Heart left ventricle (tissue), 16 donors: ENCODE measurements around the gene IGHMBP2. TPM values are rescaled to one million over a fixed set of nuclear protein-coding genes. Genes with fewer than 3 reads are reported as not detected.

Experiments used
- ATAC-seq, 4 donors: fragments of 200-7000 bp; cut with Tn5 transposase; one replicate each; pipeline ENCODE4 v1.9.1; 2020 to 2022; ENCODE audit warnings: moderate library complexity in 4 of 4, mild to moderate bottlenecking in 3 of 4, moderate number of reproducible peaks in 1 of 4
- DNase-seq, 5 donors: peaks; one replicate each; pipeline ENCODE4 v3.0.0-alpha.2; 2020
- H3K27ac ChIP-seq, 12 donors: fragments of 200-600 bp; sonication (generic) in 4 of 12; one replicate each; pipeline versions ENCODE4 v1.5.0 to v1.8.0; 2016 to 2022; ENCODE audit warnings: mild to moderate bottlenecking in 2 of 12
- H3K27me3 ChIP-seq, 9 donors: fragments of 200-600 bp; sonication (generic) in 2 of 9; one replicate each; pipeline versions ENCODE4 v1.5.1 to v1.8.0; 2016 to 2022; ENCODE audit warnings: mild to moderate bottlenecking in 3 of 9
- H3K36me3 ChIP-seq, 9 donors: fragments of 200-600 bp; sonication (generic) in 2 of 9; one replicate each; pipeline versions ENCODE4 v1.5.0 to v1.8.0; 2018 to 2022; ENCODE audit warnings: mild to moderate bottlenecking in 2 of 9
- H3K4me1 ChIP-seq, 12 donors: fragments of 200-600 bp; sonication (generic) in 4 of 12; one replicate each; pipeline versions ENCODE4 v1.5.0 to v1.8.0; 2016 to 2022; ENCODE audit warnings: mild to moderate bottlenecking in 3 of 12
- H3K4me3 ChIP-seq, 12 donors: fragments of 200-600 bp; sonication (generic) in 4 of 12; one replicate each; pipeline versions ENCODE4 v1.5.0 to v1.8.0; 2017 to 2022; ENCODE audit warnings: mild to moderate bottlenecking in 9 of 12, moderate library complexity in 4 of 12
- H3K9me3 ChIP-seq, 12 donors: fragments of 200-600 bp; sonication (generic) in 4 of 12; one replicate each; pipeline versions ENCODE4 v1.5.0 to v1.8.0; 2016 to 2022; ENCODE audit warnings: mild to moderate bottlenecking in 1 of 12
- CTCF ChIP-seq, 12 donors: fragments of 200-600 bp; sonication (generic) in 4 of 12; IDR thresholded peaks; one replicate each; pipeline versions ENCODE4 v1.5.0 to v1.8.0; 2018 to 2022; ENCODE audit warnings: antibody characterized with exemption in 12 of 12, mild to moderate bottlenecking in 5 of 12
- POLR2A ChIP-seq, 2 donors: fragments of 450-650 bp; IDR thresholded peaks; one replicate each; pipeline ENCODE4 v1.6.1; 2017; ENCODE audit warnings: antibody characterized with exemption in 2 of 2, mild to moderate bottlenecking in 2 of 2, moderate library complexity in 2 of 2
- WGBS, 4 donors: extraction: QIAGEN DNeasy Blood & Tissue Kit in 2 of 4; methylation state at CpG; one replicate each; pipeline versions ENCODE4 v1.1.5 to v1.1.7; 2013 to 2018; 5-methylcytosine and 5-hydroxymethylcytosine counted together
- intact Hi-C, 10 donors: fragments of 100-400 bp; cut with DNase I; formaldehyde crosslinking; loops; one replicate each; pipeline versions ENCODE4 v1.11.1 to v1.14.2; 2022
- polyA plus RNA-seq, 2 donors: library from polyadenylated mRNA; stranded (reverse); fragments of 200-250 nt; gene quantifications; one replicate each; pipeline ENCODE4 v1.2.3, GENCODE V29; 2013
- total RNA-seq, 9 donors: library from RNA; depleted of rRNA in 2 of 9; stranded (reverse); fragments of >200 nt in 2 of 9; fragmentation: NEBNext Ultra II Directional in 3 of 9; extraction: Animal tissue kit (Norgen Biotek cat#: 25700) in 3 of 9; gene quantifications; one replicate each; pipeline versions ENCODE4 v1.1.0 to v1.2.4, GENCODE V29; 2016 to 2023
- donor health status: ischemic (EF 13 %, LVEDD 7.1; RV severe dilation, severe dysfunction).
- donor health status: healthy with polysubstance abuse.
- donor health status: DM: no; HTN: yes; CAD: no.
- donor health status: DM: no; HTN: no; CAD: no.
- donor health status: ischemic (EF 25% LVEDD 6.9; RV normal size, moderate dysfunction).
- donor health status: ischemic (EF 25% LVEDD 5.7; RV mildly dilated, moderate dysfunction).
- donor health status: healthy.
- donor health status: DM: yes; HTN: yes; CAD: no.
- donor health status: ischemic (EF 35%, LVEDD 5.7; RV mildly dilated, moderate dysfunction).
- donor health status: nonischemic (EF 11% LVEDD 7.7; RV severe dilation, severe dysfunction).
- donor health status: DM: yes; HTN: yes; CAD: no.
- donor health status: PGD.
- donor health status: ischemic (EF 29% LVEDD 5.4; RV normal size, mild dysfunction).
- donor health status: nonischemic (EF 23%, LVEDD 6.1; RV moderate dilation, normal function).

The IGHMBP2 gene
- total and polyA plus RNA-seq, 11 donors = 8.3 to 18.9 (median 12.6) TPM

DNA sequence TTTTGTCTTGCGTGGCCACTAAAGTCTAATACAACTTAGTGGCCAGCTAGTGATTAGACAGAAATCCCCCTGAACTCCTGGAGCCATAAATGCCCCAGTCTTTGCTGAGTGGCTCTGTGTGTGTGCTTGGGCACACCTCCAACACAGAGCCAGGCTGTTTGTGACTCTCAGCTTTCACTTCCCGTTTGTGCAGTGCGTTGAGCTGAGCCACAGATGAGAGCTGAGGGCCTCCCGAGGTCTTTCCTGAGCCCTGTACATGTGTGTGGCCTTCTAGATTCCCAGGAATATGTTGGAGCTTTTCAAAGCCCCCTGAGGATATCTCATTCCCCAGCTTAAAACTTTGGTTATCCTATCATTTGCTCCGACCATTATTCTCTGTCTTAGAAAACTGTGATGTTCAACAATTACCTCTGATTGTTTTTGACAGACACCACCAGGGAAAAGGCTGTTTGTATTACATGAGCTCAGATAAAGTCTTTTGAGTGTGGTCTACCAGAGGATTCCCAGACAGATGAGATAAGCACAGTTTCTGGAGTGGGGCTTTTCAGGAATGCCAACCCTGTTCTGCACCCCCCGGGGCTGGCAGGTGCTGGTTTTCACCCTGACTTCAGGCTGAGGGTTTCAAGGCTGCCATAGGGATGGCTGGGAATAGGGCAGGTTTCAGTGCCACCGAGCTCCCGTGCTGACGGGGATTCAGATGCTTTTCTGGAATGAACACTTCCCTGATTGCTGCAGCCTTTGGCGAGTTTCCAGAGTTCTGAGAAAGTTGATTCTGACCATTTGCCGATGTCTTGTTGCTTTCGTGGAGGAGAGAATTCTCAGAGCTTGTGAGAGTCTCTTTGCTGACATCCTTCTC, 23.8 kb downstream of the IGHMBP2 start:
- H3K4me1 ChIP-seq = peaks cover 13 to 35% (median 27%) of the 10 kb centered on the region in 12 donors
- WGBS, 4 donors = 33 to 38% (median 34%) methylated on average over 12 of the region's 12 CpGs
- ATAC-seq (peak in 3 of 4 donors; percentile 45 to 54 (median 46)), DNase-seq (peak in 2 of 5 donors; percentile 23 to 59)
- intact Hi-C loops = loop anchor here in 9 of 10 donors (5.0 to 10.0 kb wide), 6 partner anchors 115 to 717 kb away; partner anchors contain the start of genes TPCN2 (in 6 of the 9) and CCND1 (in 2 of the 9)
- H3K9me3 ChIP-seq = peaks cover 0 to 22% (median 16%) of the 10 kb centered on the region in 12 donors
- TF ChIP-seq CTCF (IDR thresholded peaks at IDR 0.05) (no peak), POLR2A (IDR thresholded peaks at IDR 0.05) (no peak)
- no peaks in the 10 kb centered on the region for H3K27me3 ChIP-seq
- peaks cover 0 to 82% (median 62%) of the 10 kb centered on the region in 9 donors for H3K36me3 ChIP-seq
- peak overlapping the region in 9 of 12 donors; percentile 6 to 82 (median 58) for H3K27ac ChIP-seq
- H3K4me3 ChIP-seq = no peak overlapping the region

- DNase-seq (peak in 4 of 5 donors; percentile 48 to 63 (median 56)), ATAC-seq (peak; percentile 48 to 72 (median 62))
- Histone ChIP-seq H3K27me3 (no peaks in the 10 kb centered on the region), H3K27ac (peak overlapping the region in 11 of 12 donors; percentile 6 to 82 (median 58)), H3K4me3 (no peak overlapping the region), H3K4me1 (peaks cover 13 to 35% (median 27%) of the 10 kb centered on the region in 12 donors), H3K9me3 (peaks cover 0 to 22% (median 16%) of the 10 kb centered on the region in 12 donors), H3K36me3 (peaks cover 0 to 74% (median 54%) of the 10 kb centered on the region in 9 donors)
- WGBS, 4 donors = 24 to 45% (median 27%) methylated on average over 6 of the region's 6 CpGs
- no peak for TF ChIP-seq CTCF (IDR thresholded peaks at IDR 0.05)
- TF ChIP-seq POLR2A (IDR thresholded peaks at IDR 0.05) = no peak
- intact Hi-C loops = loop anchor here in 9 of 10 donors (5.0 to 10.0 kb wide), 6 partner anchors 114 to 716 kb away; partner anchors contain the start of genes TPCN2 (in 6 of the 9) and CCND1 (in 2 of the 9)
Measured at GRCh38 chr11:68928136-68928880, 24.6 kb downstream of the IGHMBP2 start.

DNA sequence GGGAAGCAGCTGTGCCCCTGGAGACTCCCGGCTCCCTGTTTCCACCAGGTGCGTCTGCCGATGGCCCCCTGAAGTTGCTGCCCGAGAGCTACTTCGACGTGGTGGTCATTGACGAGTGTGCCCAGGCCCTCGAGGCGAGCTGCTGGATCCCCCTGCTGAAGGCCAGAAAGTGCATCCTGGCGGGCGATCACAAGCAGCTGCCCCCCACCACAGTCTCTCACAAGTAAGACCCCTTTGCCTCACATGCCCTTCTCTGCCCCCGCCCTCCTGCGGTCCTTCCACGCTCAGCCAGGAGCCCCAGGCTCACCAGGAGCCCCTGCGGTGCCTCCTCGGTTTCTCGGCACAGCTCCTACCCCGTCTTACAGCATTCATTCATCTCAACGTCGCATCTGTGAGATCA, 25.4 kb downstream of the IGHMBP2 start:
- Histone ChIP-seq H3K4me1 (peaks cover 13 to 35% (median 27%) of the 10 kb centered on the region in 12 donors), H3K27me3 (no peaks in the 10 kb centered on the region), H3K9me3 (peaks cover 0 to 22% (median 16%) of the 10 kb centered on the region in 12 donors), H3K36me3 (peaks cover 0 to 73% (median 53%) of the 10 kb centered on the region in 9 donors), H3K27ac (peak overlapping the region in 10 of 12 donors; percentile 8 to 82 (median 60)), H3K4me3 (no peak overlapping the region)
- TF ChIP-seq CTCF (IDR thresholded peaks at IDR 0.05) (no peak), POLR2A (IDR thresholded peaks at IDR 0.05) (no peak)
- 94 to 98% (median 96%) methylated on average over 14 to 20 of the region's 20 CpGs for WGBS, 4 donors
- no peak for ATAC-seq
- DNase-seq = no peak
- intact Hi-C loops = loop anchor here in 9 of 10 donors (5.0 to 10.0 kb wide), 6 partner anchors 113 to 716 kb away; partner anchors contain the start of genes TPCN2 (in 6 of the 9) and CCND1 (in 2 of the 9)
